ENCODE measurements around the gene TMEM220.
"Not testable (repeated sequence)": the region's sequence is repeated elsewhere in the genome, so short reads cannot be mapped to it uniquely, and the experiment has no call there.

The TMEM220 gene

GRCh38 chr17:10728331-10728892, 1.4 kb downstream of the TMEM220 start:
- DNase-seq (ENCODE audit: low read depth), result no peak

DNA sequence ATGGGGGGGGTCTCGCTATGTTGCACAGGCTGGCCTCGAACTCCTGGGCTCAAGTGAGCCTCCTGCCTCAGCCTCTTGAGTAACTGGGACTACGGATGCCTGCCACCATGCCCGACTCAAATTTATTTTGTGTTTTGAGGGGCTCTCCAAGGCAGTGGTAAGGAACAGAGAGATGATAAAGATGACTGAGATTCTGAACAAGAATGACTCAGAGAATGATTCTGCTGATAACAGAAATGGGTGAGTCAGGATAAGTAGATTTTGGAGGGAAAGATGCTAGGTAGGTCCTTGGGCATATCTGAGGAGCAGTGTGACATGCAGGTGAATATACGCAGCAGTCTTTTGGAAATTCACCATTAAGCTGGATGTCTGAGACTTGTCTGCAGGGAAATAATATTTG, 2.6 kb downstream of the TMEM220 start:
- DNase-seq (ENCODE audit: low read depth), result no peak

DNA sequence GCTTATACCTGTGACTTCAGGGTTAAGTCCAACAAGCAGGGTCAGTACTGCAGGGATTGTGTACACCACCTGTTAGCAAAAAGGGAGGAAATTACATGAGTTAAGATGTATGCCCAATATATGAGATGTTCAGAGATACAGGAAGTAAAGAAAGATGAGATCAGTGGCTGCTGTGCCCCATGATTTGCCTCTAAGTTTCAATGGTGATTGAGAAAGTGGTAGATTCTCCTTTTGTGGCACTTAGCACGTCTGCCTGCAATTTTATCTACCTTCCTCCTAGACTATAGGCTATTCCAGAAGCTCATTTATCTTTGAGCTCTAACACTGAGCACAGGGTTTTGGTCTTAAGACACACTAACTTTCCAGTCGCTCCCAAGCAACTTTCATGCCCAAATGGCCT, 3.6 kb downstream of the TMEM220 start:
- DNase-seq (ENCODE audit: low read depth), result no peak

DNA sequence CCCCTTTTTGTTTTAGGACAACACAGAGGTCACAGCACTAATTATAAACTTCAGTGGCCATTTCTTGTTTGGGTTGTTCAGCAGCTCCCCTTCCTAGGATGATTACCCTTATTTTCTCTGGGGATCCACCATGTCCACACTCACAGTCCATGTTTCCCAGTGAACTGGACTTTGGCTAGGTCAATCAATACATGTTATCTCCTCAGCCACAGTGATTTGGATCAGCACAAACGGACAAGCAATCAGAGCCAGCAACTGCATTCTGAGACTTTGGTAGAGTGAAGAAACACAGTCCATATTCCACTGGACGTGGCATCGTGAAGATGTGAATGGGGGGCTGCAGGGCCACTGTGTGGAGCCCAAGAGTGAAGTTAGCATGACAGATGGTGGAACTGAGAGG, 4.6 kb downstream of the TMEM220 start:
- DNase-seq (ENCODE audit: low read depth), result no peak

DNA sequence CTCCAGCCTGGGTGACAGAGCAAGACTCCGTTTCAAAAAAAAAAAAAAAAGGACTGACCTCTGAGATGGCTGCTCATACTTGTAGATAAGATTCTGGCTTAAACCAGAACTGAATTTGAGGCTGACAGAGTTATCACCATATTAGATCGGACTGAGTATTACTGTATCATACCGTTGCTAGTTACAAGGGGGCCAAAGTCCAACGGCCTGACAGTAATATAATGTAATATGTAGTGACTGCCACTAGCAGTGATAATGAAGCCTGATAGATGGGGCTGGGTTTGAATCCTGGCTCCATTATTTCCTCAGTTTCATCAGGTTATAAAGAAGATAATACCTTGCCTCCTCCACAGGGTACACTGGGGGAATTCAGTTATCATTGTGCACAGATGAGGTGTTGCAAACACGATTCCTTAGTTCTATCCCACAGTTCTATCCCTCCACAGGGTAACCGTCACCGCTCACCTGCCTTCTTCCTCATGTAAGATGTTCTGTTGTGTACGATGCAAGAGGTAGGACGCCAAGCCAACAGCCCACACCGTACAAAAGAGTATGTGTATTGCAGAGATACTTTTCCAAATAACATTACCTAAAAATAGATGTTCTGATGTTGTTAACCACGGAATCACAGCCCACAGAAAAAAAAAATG, 5.2 kb downstream of the TMEM220 start:
- DNase-seq (ENCODE audit: low read depth), result no peak

- DNase-seq (ENCODE audit: low read depth), result no peak
These were observed 11.3 kb downstream of the TMEM220 start for GRCh38 chr17:10718547-10718946.

DNA sequence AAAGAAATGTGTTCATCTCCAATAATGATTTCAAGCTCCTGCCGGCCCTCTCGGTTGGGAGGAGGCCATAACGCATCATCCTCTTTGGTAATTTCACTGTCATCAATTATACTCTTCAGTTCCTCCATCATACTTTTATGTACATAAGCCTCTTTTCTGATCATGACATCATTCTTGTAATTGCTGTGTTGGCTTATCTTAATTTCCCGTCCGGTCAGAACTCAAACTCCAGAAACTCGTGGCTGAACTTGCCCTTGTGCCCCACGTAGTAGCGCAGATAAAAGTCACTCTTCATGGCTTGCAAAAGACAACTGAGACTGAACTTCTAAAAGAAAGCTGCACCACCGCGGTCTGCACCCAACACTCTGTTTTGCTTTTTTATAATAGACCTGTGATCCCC, 13.6 kb downstream of the TMEM220 start:
- DNase-seq (ENCODE audit: low read depth), result no peak

DNA sequence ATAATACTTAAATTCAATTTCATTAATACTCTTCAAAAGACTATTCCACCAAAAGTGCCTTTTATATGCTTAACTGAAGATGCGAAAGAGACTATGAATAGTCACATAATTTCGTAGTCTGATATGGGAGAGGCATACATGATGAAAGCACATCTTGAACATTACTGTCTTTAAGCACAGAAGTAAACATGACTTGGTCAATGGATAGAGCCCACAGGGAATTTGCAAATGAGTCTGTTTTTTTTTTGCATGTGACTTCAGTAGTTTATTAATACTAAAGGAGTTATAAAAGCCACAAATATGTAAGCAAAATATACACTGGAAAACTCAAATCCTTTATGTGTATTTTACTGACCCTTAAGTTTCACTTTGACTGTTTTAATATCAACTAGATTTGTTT, 16.5 kb downstream of the TMEM220 start:
- DNase-seq (ENCODE audit: low read depth), result no peak

DNA sequence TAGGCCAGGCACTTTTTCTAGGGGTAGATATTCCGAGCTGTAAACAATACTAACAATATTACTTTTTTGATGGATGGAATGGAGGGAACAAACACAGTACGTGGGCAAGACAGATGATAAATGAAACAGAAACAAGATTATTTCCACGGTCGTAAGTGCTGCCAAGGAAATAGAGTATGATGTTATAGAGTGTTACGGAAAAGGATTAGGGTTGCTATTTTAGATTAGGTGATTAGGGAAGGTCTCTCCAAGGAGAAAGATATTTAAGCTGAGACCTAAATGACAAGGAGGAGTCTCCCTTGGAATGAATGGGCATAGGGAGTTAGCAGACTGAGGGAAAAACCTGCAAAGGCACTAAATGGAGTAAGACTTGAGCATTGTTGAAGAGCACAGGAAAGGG, 24.1 kb downstream of the TMEM220 start:
- DNase-seq (ENCODE audit: low read depth), result no peak

- no peak for DNase-seq (ENCODE audit: low read depth)
These were observed 27.2 kb downstream of the TMEM220 start for GRCh38 chr17:10702574-10702973.

DNA sequence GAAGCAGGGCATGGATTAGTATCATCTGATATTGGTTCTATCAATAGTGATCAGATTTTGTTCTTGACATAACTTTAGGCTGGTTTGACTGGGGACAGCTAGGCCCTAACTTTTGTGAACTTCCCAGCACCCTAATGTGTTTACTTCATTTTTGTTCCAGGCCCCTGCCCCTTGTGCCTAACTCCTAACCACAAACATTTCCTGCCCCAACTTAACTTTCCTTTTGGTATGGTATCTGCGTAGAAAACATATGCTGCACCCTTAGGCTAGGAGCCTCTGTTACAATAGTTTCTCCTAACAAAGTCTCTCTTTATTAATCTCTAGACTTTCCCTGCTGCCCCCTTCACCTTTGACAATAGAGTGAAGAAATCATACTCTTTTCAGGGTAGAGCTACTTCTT, 30.0 kb downstream of the TMEM220 start:
- no peak for DNase-seq (ENCODE audit: low read depth)

DNA sequence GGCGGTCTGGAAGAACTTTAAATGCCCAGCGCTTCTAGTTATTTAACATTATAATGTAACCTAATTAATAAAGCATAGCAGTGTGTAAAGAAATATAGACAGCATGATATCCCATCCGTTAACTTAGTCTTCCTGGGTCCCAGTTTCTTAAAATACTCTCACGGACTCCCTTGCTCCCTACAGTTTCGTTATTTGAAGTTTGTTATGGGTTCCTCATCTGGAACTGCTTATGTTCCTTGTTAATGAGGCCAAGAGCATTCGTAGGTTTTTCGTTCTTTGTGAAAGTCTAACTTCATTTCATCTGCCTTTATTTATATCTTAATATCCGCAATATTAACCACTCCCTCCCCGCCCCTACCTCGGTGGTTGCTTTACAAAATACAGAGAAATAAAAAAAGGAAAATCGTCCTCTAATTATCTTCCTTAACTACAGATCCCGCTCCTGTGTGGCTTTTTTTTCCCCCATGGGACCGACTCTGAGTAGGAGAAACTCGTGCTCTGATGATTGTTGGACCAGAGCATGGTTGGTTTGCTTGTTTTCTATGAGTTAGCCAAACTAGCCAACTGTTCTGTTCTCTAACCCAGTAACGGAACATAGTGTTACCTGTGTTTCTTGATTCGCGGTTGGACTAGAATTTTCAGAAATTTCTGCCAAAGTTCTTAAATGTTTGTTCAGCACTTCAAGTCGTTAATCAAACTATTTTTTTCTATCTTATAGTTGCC, 31.6 kb downstream of the TMEM220 start:
- DNase-seq (ENCODE audit: low read depth), result no peak

GRCh38 chr17:10697092-10698081, 32.4 kb downstream of the TMEM220 start, which contains the start of the genes ADPRM and SCO1:
TSS of gene ADPRM (plus strand) at chr17:10697594. CDS start at chr17:10704927, 7,333 bp downstream.
TSS of gene SCO1 (minus strand) at chr17:10697533. CDS start at chr17:10697507, 26 bp downstream.
- DNase-seq (ENCODE audit: low read depth), result peak; percentile 79

DNA sequence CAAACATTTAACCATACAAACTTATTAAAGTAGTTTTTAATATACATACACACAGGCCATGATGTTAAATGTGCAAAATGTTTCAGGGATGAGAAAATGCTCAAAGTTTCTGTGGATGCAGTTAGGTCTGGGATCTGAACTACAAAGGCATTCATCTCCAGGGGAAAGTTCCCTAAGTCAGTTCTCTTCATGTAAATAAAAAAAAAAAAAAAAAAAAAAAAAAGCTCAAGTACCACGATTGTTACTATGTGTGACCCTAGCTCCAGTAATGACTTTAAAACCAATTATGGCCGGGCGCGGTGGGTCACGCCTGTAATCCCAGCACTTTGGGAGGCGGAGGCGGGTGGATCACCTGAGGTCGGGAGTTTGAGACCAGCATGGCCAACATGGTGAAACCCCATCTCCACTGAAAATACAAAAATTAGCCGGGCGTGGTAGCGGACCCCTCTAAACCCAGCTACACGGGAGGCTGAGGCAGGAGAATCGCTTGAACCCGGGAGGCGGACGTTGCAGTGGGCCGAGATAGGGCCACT, 33.9 kb downstream of the TMEM220 start:
- DNase-seq (ENCODE audit: low read depth), result not testable (repeated sequence)

GRCh38 chr17:10687499-10687898, 42.3 kb downstream of the TMEM220 start:
- no peak for DNase-seq (ENCODE audit: low read depth)

DNA sequence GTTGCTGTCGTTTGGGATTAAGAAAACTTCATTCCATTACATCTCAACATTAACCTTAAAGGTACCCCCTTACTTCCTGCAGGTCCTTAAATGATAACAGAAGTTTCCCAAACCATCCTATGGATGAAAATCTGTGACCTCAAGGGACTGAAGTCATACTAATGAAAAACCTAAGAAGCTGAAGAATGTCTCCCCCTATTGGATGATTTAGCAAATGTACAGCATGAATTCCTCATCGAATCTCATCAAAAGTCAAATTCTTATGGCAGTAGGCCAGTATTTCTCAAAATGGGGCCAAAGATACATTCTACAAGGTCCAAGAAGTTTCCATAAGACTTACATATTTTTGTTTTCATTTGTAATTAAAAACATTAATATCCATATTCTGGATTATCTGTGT, 46.0 kb downstream of the TMEM220 start:
- DNase-seq (ENCODE audit: low read depth), result no peak

- no peak for DNase-seq (ENCODE audit: low read depth)
These were observed 47.9 kb downstream of the TMEM220 start for GRCh38 chr17:10681866-10682446.

DNA sequence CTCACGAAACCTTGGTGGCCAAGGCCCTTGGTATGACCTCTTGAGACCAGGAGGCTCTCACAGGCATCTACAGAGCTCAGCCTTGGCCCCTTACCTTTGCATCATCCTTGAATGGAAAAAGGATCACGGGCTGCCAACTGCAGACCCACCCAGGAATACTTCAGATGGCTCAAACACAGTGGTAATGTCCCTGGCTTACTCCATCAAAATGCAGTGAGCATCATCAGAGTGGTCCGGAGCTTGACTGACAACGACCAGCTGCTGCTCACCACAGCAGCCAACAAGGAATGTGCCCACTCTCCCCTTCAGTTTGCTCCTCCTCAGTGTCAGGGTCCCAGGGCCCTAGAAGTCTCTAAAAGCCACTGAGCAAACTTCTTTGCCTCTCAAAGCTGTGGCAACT, 55.1 kb downstream of the TMEM220 start:
- no peak for DNase-seq (ENCODE audit: low read depth)

- no peak for DNase-seq (ENCODE audit: low read depth)
These were observed 56.5 kb downstream of the TMEM220 start for GRCh38 chr17:10673312-10673711.

DNA sequence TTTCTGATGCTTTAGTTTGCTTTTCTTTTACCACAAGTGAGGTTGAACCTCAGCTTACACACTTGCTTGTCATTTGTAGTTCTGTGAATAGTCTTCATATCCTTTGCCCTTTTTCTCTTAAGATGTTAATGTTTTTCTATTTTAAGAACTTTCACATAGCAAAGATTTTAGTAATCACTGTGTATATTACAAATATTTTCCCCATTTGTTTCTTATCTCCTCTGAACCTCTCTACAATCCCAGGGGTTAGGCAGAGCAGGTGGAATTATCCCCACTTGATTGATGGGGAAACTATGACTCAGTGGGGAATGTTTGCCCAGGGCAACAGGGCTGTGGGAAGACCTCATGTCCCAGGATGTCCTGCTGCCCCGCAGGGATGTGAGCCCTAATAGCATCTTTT, 61.0 kb downstream of the TMEM220 start:
- DNase-seq (ENCODE audit: low read depth), result no peak

- DNase-seq (ENCODE audit: low read depth), result no peak
These were observed 62.9 kb downstream of the TMEM220 start for GRCh38 chr17:10666906-10667305.

DNA sequence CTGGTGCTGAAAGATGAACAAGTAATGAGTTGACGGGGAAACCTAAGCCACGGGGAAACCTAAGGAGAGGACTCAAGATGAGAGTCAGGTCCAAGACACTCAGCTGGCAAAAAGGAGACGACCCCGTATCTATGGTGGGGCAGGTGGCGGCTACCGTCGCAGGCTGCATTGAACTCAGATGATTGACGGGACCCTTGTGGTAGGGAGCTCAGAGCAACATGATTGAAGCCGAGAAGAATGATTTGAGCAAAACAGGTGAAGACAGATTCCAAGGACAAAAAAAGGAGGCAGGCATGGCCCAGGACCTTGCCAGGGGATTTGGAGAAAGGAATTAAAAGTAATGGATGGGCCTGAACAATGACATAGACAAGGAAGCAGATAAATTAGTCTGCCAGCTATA, 65.3 kb downstream of the TMEM220 start:
- DNase-seq (ENCODE audit: low read depth), result no peak

Data from CMK (cell line).